Stimulated activated CD4-positive, alpha-beta T cell treated with anti-CD3 and anti-CD28 coated beads, Interleukin-1b, Interleukin-23, amount 100 ng/mL, for 48 hours (primary cell): ENCODE data around the gene SDF4.

Experiments
- DNase-seq: peaks from one replicate; pipeline ENCODE4 v3.0.0-alpha.2; 2020

SDF4 gene

DNA sequence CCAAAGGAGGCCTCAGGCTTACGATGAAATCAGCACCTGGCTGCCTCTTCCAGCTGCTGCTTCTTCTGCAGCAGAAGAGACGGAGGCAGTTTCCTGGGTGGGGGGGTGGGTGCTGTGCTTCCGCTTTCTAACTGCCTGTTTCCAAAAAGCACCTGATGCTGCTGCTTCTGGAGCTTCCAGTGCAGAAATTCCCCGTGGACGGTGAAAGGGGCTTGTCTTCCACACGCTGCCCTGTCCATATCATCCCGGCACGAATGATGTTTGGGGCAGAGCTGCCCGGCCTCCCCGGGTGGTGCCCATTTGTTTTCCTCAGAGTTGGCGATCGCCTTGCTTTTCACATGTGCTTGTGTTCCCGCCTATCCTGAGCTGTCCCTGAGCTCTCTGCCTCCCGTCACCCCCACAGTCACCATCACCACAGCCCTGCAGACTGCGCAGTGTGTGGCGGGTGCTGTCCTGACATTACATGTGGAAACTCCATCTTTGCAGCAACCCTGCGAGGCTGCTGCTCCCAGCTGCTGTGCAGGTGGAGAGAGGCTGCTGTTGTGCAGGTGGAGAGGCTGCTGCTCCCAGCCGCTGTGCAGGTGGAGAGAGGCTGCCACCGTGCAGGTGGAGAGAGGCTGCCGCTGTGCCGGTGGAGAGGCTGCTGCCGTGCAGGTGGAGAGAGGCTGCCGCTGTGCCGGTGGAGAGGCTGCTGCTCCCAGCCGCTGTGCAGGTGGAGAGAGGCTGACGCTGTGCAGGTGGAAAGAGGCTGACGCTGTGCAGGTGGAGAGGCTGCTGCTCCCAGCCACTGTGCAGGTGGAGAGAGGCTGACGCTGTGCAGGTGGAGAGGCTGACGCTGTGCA is 56.4 kb downstream of the SDF4 start:
- no peak for DNase-seq

DNA sequence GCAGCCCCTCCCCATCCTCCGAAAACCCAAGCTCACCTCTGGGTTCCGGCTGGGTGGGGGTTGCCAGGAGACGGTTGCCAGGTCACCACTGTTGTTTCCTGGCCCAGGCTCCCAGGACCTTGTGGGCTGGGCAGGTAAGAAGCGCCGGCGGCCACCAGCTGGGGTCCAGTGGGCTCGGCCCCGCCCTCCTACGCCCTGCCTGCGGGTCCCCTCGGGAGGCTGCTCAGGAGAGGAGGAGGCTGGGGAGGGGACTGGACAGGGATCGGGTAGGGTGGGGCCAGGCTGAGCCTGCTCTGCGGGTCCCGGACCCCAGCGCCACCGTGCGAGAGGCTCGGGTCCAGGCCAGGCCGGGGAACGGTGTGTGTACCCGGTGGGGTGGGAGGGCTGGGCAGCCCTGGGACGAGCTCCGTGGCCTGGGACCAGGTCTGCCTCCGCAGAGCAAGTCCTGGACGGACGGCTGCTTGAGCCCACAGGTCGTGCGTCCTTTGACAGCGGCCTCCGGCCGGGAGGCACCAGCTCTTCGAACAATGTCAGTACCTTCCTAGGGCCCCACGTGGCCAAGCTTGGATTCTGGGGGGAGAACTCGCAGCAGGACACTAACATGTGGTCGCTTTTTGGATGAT is 57.9 kb downstream of the SDF4 start, which contains the start of gene TTLL10:
Gene TTLL10 (plus strand): TSS at position 88 of the 623 bp plus-strand sequence. CDS start 5,336 bp downstream, outside the sequence.
- no peak for DNase-seq

DNA sequence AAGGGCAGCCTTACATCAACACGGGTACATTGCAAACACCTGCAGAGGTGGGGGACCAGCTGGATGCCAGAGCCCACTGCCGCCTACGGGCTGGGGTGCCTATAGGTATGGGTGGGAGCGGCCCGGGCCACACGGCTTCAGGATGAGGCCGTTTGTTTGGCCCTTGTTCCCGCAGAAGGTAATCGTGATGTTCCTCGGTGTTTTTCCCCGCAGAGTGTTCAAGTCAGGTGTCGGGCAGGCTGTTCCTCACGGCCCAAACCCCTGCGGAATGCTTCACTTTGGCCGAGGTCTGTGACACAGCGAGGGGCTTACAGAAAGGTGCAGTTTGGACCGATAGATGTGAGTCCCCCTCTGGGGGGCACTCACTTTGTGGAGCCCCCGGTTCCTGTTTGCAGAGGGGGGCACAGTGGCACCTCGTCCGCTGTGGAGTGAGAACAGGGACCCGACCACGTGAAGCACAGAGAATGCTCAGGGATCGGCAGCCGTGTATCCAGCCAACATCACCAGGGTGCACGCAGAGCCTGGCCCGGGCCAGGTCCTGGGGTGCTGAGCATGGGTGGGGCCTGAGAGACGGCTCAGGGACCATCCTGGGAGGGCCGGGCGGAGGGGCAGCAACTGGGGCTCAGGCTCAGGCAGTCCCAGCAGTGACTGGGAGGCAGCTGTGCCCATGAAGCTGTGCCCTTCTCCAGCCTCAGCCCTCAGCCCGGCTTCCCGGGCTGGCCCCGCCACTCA is 58.6 kb downstream of the SDF4 start:
- no peak for DNase-seq

DNA sequence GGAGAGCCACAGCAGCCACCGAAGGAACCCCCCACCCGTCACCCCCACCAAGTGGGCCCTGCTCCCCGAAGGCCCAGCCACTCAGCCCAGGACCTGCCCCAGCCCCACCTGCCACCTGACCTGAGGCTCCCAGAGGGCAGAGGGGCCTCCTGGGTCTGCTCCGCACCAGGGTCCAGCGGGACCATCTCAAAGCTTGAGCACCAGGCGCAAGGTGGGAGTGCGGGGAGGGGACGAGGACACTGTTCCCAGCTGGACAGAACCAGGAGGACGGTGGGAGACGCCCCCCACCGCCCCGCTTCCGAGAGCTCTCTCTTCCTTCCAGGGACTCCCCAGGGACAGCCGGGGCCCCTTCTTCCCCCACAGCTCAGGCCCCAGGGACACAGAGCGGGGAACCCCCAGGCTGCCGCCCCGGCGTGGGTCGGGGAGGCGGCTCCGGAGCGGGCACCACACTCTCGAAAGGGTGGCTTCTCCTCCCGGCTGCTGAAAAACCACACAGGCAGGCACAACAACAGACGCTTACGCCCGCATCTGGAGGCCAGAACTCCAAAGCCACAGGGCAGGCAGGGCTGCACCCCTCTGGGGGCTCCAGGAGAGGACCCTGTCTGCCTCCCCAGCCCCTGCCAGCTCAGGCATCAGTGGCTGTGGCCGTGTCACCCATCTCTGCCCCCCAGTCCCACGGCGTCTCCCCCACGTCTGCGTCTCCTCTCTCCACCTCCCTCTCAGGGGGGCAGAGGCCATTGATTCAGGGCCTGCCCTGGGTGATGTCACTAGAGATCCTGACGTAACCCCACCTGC is 60.1 kb downstream of the SDF4 start:
- no peak for DNase-seq

DNA sequence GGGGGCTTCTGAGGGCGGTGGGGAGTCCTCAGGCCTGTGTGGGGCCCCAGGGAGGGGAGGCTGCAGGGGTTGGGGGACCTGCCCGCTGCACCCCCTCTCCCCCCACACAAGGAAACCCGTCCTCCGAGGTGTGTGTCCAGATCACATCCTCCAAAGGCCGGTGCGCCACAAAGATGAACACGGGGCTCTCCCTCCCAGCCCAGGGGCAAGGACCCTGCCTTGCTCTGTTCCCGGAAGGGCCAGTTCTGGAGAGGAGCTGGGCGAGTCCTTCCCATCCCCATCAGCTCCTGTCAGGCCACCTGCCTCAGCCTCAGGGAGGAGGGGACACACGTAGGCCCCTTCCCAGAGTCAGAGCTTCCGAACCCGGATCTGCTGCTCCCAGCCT is 60.6 kb downstream of the SDF4 start:
- DNase-seq: no peak

DNA sequence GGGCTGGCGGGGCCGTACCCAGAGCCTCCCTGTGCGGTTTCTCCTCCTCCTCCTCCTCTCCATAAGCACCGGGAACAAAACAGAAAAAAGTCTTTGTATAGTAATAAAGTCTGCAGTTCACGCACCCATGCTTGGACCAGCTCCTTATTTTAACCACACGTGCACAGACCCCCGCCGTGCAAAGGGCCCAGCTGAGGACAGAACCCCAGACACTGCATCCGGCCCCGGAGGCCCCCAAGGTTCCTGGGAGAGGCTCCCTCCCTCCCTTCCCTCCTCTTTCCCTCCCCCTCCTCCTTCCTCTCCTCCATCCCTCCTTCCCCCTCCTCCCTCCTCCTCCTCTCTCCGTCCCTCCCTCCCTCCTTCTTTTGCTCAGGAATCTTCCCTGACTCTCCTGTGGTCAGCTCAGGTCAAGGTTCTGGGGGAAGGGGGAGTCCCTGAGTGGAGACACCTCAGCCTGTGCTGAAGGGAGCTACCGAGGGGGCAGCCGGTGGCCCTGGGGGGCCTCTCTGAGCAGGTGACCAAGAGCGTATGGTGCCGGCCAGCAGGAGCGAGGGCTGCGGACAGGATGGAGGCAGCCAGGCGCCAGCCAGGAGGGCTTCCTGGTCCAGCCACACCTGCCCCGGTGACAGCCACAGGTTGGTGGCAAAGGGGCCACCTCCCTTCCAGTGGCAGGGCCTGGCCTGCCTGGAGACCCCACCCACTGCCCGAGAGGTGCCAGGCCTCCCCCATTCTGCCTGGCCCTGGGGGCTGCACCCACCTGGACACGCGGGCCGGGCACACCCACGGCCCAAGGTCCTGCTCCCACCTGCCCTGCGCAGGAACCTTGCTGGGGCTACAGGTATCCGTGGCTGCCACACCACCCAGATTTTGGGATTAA is 61.3 kb downstream of the SDF4 start:
- no peak for DNase-seq

DNA sequence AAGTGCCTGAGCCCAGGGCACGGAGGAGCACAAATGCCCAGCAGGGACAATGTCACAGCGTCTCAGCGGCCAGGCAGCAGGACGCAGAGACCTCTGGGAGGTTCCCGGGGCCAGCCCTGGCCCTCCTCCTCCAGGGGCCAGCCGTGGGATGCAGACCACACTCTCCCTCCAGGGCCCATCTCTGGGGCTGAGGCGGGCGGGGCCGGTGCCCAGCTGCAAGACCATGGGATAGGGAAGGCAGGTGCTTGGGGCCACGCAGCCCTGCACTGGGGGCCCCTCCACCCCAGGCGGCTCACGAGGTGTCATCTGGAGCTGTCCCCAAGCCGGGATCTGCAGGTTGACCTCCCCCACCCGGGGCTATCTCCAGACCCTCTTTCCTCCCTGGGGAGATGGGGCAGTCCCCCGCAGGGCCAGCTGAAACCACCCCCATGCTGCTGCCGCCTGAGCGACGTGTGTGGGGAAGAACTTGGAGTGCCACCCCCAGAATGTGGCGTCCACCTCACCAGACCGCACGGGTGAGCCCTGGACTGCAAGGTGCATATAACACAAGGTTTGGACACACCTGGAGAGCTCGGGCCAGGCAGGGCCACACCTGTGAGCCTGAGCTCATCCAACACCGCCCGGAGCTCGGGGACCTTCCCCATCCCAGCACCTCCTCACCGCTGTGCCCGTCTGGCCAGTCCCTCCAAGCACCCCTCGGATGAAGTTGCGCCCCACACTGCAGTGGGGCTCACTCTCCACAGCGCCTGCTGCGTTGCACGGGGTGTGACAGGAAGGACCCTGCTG is 62.2 kb downstream of the SDF4 start:
- no peak for DNase-seq

DNA sequence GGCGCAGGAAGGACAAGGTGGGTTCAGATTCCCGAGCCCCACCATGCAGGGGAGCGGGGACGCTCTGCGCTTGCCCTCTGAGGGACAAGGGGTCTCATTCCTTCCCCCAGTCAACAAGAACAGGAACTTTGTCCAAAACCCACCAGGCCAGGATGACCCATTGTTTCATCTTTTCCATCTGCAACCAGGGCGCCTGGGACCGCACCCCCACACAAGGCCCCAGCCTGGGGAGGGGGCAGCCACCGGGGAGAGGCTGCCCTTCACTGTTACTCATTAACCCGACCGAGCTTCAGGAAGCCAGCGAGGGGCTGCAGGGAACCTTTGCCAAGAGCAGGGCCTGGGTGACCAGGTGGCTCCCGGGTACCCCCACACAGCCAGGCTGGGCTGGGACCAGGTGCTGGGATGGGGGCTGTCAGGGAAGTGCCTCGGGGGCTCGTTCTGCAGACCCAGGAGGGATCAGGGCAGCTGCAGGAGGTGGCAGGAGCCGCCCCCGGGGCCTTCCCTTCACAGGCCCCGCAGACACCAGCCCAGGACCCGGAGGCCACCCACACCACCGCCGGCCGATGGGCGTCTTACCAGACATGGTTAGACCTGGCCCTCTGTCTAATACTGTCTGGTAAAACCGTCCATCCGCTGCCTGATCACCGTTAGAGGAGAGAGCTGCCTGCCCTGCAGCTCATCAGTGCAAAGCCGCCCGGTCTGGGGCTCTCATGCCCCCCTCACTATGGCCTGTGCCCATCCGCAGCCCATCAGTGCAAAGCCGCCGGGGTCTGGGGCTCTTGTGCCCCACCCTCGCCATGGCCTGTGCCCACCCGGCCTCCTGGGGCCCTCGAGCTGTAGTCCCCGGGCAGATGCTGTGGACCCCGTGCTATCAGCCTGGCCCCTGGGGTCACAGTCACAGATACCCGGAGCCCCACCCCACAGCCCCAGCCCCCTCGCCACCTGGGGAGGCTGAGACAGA is 63.1 kb downstream of the SDF4 start:
- no peak for DNase-seq

DNA sequence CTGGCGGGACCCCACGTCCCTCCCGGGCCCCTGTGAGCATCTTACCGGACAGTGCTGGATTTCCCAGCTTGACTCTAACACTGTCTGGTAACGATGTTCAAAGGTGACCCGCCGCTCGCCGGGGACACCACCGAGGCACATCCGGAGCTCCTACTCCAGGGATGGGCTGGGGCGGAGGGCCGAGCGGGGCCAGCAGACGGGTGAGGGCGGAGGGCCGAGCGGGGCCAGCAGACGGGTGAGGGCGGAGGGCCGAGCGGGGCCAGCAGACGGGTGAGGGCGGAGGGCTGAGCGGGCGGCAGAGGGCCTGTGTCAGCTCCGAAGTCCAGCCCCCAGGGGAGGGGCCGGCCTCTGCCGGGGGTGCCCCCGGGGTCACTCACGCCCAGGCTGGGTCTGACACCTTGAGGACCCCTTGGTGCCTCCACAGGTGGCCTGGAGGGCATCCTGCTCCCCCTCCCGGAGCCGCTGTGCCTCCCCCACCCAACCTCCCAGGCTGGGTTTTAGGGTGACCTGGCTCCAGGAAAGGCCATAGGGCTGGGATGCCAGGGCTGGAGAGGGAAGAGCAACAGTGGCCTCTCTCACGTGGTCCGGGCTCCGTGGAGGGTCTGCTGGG is 63.9 kb downstream of the SDF4 start:
- no peak for DNase-seq

DNA sequence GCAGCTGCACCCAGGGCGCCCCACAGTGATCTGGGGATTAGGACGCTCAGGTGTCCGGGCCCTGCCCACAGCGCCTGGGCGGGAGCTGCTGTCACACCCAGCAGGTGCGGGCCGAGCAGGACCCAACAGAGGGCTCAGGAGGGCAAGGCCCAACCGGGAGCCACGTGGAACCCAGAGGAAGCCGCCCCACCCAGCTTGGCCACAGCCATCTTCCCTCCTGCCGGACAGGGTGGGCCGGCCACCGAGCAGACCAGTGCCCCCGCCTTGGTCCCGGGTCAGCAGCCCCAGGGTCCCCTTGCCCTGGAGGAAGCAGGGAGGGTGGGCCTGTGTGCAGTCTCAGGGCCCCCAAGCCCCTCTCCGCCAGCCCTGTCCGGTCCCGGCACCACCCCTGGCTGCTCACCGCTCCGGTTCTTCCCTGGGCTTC is 64.4 kb downstream of the SDF4 start:
- DNase-seq: no peak
